Suprapubic skin (tissue), 4 donors: ENCODE measurements around the gene WWOX. TPM values are rescaled to one million over a fixed set of nuclear protein-coding genes. Genes with fewer than 3 reads are reported as not detected.

Experiments used
- DNase-seq, 2 donors: peaks; one replicate each; pipeline ENCODE4 v3.0.0-alpha.2; 2019; ENCODE audit warnings: low spot score in 2 of 2
- H3K27ac ChIP-seq: fragments of 200-600 bp; sonication (generic); one replicate; pipeline ENCODE4 v1.5.1; 2019
- H3K27me3 ChIP-seq: fragments of 200-600 bp; sonication (generic); one replicate; pipeline ENCODE4 v1.5.1; 2019
- H3K36me3 ChIP-seq: fragments of 200-600 bp; sonication (generic); one replicate; pipeline ENCODE4 v1.5.1; 2019
- H3K4me1 ChIP-seq: fragments of 200-600 bp; sonication (generic); one replicate; pipeline ENCODE4 v1.5.1; 2019
- H3K4me3 ChIP-seq: fragments of 200-600 bp; sonication (generic); one replicate; pipeline ENCODE4 v1.5.1; 2019; ENCODE audit warnings: mild to moderate bottlenecking
- H3K9me3 ChIP-seq: fragments of 200-600 bp; sonication (generic); one replicate; pipeline ENCODE4 v1.5.1; 2019
- CTCF ChIP-seq, 2 donors: fragments of 200-600 bp in 1 of 2; fragments of 450-650 bp in 1 of 2; sonication (generic) in 1 of 2; IDR thresholded peaks; one replicate each; pipeline ENCODE4 v1.5.1; 2016 to 2019; ENCODE audit warnings: antibody characterized with exemption in 2 of 2, mild to moderate bottlenecking in 1 of 2, moderate library complexity in 1 of 2
- EP300 ChIP-seq: sonication (generic); formaldehyde crosslinking; IDR thresholded peaks from one replicate; pipeline ENCODE4 v1.6.1; 2017; ENCODE audit warnings: antibody characterized with exemption
- POLR2A ChIP-seq, 2 donors: fragments of 450-650 bp; IDR thresholded peaks; one replicate each; pipeline ENCODE4 v1.6.1; 2017; ENCODE audit warnings: antibody characterized with exemption in 2 of 2, mild to moderate bottlenecking in 2 of 2, moderate library complexity in 2 of 2
- POLR2AphosphoS5 ChIP-seq, 3 donors: sonication (generic); formaldehyde crosslinking; IDR thresholded peaks; one replicate each; pipeline ENCODE4 v1.6.1; 2017; ENCODE audit warnings: antibody characterized with exemption in 3 of 3
- WGBS: methylation state at CpG from one replicate; pipeline ENCODE4 v1.1.5; 2018; 5-methylcytosine and 5-hydroxymethylcytosine counted together
- total RNA-seq, 4 donors: library from RNA; depleted of rRNA; stranded (reverse); fragments of >200 nt; gene quantifications; one replicate each; pipeline ENCODE4 v1.1.0, GENCODE V29; 2016

WWOX gene
- total RNA-seq, 4 donors from 2014 or later: 29.6 to 104 (median 47.3) TPM

GRCh38 chr16:78936060-78936459 is 836.6 kb downstream of the WWOX start:
- Histone ChIP-seq H3K4me1 (no peaks in the 10 kb centered on the region), H3K4me3 (no peak overlapping the region), H3K9me3 (no peaks in the 10 kb centered on the region), H3K27ac (no peak overlapping the region), H3K27me3 (no peaks in the 10 kb centered on the region), H3K36me3 (no peaks in the 10 kb centered on the region)
- no peak for DNase-seq
- 86% methylated on average over 3 of the region's 3 CpGs for WGBS
- TF ChIP-seq POLR2AphosphoS5 (IDR thresholded peaks at IDR 0.05) (no peak), EP300 (no peak), CTCF (IDR thresholded peaks at IDR 0.05) (no peak), POLR2A (IDR thresholded peaks at IDR 0.05) (no peak)

GRCh38 chr16:78939597-78939996 is 840.1 kb downstream of the WWOX start:
- WGBS: 71% methylated on average over 6 of the region's 6 CpGs
- Histone ChIP-seq H3K4me1 (no peaks in the 10 kb centered on the region), H3K9me3 (no peaks in the 10 kb centered on the region), H3K27me3 (no peaks in the 10 kb centered on the region), H3K27ac (no peak overlapping the region), H3K4me3 (no peak overlapping the region), H3K36me3 (no peaks in the 10 kb centered on the region)
- no peak for DNase-seq
- no peak for TF ChIP-seq POLR2A (IDR thresholded peaks at IDR 0.05)
- no peak for TF ChIP-seq CTCF (IDR thresholded peaks at IDR 0.05)
- no peak for TF ChIP-seq POLR2AphosphoS5 (IDR thresholded peaks at IDR 0.05)
- TF ChIP-seq EP300: no peak

GRCh38 chr16:78942625-78943245 is 843.3 kb downstream of the WWOX start:
- 76% methylated on average over 8 of the region's 8 CpGs for WGBS
- Histone ChIP-seq H3K27me3 (no peaks in the 10 kb centered on the region), H3K27ac (no peak overlapping the region), H3K4me3 (no peak overlapping the region), H3K36me3 (no peaks in the 10 kb centered on the region), H3K4me1 (no peaks in the 10 kb centered on the region), H3K9me3 (no peaks in the 10 kb centered on the region)
- DNase-seq: no peak
- no peak for TF ChIP-seq POLR2A (IDR thresholded peaks at IDR 0.05)

- no peaks in the 10 kb centered on the region for H3K27me3 ChIP-seq
- H3K4me1 ChIP-seq: no peaks in the 10 kb centered on the region
- H3K36me3 ChIP-seq: no peaks in the 10 kb centered on the region
- TF ChIP-seq POLR2AphosphoS5 (IDR thresholded peaks at IDR 0.05) (no peak), POLR2A (IDR thresholded peaks at IDR 0.05) (no peak), CTCF (IDR thresholded peaks at IDR 0.05) (no peak), EP300 (no peak)
- H3K9me3 ChIP-seq: no peaks in the 10 kb centered on the region
- no peak overlapping the region for H3K4me3 ChIP-seq
- DNase-seq: no peak
- 59% methylated on average over 2 of the region's 2 CpGs for WGBS
- H3K27ac ChIP-seq: no peak overlapping the region
Observed at GRCh38 chr16:78945336-78945735, 845.9 kb downstream of the WWOX start.

GRCh38 chr16:78946556-78946955 is 847.1 kb downstream of the WWOX start:
- H3K4me3 ChIP-seq: no peak overlapping the region
- 94% methylated on average over 11 of the region's 11 CpGs for WGBS
- no peak for TF ChIP-seq CTCF (IDR thresholded peaks at IDR 0.05)
- no peak for TF ChIP-seq POLR2A (IDR thresholded peaks at IDR 0.05)
- TF ChIP-seq EP300: no peak
- no peak for TF ChIP-seq POLR2AphosphoS5 (IDR thresholded peaks at IDR 0.05)
- H3K27ac ChIP-seq: no peak overlapping the region
- no peak for DNase-seq
- H3K4me1 ChIP-seq: no peaks in the 10 kb centered on the region
- H3K9me3 ChIP-seq: no peaks in the 10 kb centered on the region
- H3K36me3 ChIP-seq: no peaks in the 10 kb centered on the region
- no peaks in the 10 kb centered on the region for H3K27me3 ChIP-seq

GRCh38 chr16:78950768-78951167 is 851.3 kb downstream of the WWOX start:
- no peaks in the 10 kb centered on the region for H3K27me3 ChIP-seq
- DNase-seq: no peak
- no peak overlapping the region for H3K27ac ChIP-seq
- no peak overlapping the region for H3K4me3 ChIP-seq
- H3K4me1 ChIP-seq: no peaks in the 10 kb centered on the region
- no peaks in the 10 kb centered on the region for H3K9me3 ChIP-seq
- 61% methylated on average over 3 of the region's 3 CpGs for WGBS
- TF ChIP-seq POLR2AphosphoS5 (IDR thresholded peaks at IDR 0.05) (no peak), POLR2A (IDR thresholded peaks at IDR 0.05) (no peak), CTCF (IDR thresholded peaks at IDR 0.05) (no peak), EP300 (no peak)
- no peaks in the 10 kb centered on the region for H3K36me3 ChIP-seq
